HEK293 (cell line): Measurements from ENCODE around the gene DMAC2.
"Not testable (repeated sequence)": the region's sequence is repeated elsewhere in the genome, so short reads cannot be mapped to it uniquely, and the experiment has no call there.

Source experiments
- CTCF ChIA-PET: fragments of 350-600 bp; formaldehyde crosslinking; extraction: SDS; loops from one replicate; lab custom pipeline; 2021; ENCODE audit warnings: antibody characterized with exemption; lab: Yijun Ruan, JAX
- POLR2A ChIA-PET: fragments of 300-600 bp; formaldehyde crosslinking; extraction: SDS; loops from one replicate; lab custom pipeline; 2020; ENCODE audit warnings: antibody characterized with exemption, inconsistent platforms; lab: Yijun Ruan, JAX
- H3K27ac ChIP-seq: fragments of 200-500 bp; sonication (Bioruptor generic); 2 replicates; pipeline ENCODE4 v1.5.1; 2014; ENCODE audit warnings: low read depth, low read length, control low read depth, inconsistent platforms; ENCODE audit errors: extremely low read depth
- H3K36me3 ChIP-seq, 2 experiments: fragments of 200-500 bp in 1 of 2; sonication (Bioruptor generic) in 1 of 2; 1 replicate in 1 of 2; 2 replicates in 1 of 2; pipeline ENCODE4 v1.5.1; 2014 to 2017; ENCODE audit warnings: inconsistent platforms in 2 of 2, low read length in 2 of 2; ENCODE audit not compliant: control insufficient read depth in 2 of 2, insufficient read depth in 1 of 2
- H3K4me1 ChIP-seq: fragments of 200-500 bp; sonication (Bioruptor generic); 2 replicates; pipeline ENCODE4 v1.5.1; 2014; ENCODE audit warnings: mild to moderate bottlenecking, low read length, inconsistent platforms; ENCODE audit not compliant: control insufficient read depth, insufficient read depth
- H3K4me3 ChIP-seq: 2 replicates; pipeline ENCODE4 v1.5.1; 2011; ENCODE audit warnings: low read depth, mild to moderate bottlenecking, control low read depth, low read length, moderate library complexity
- H3K9me3 ChIP-seq: fragments of 200-500 bp; sonication (Bioruptor generic); 2 replicates; pipeline ENCODE4 v1.5.1; 2014; ENCODE audit warnings: low read depth, low read length, inconsistent platforms; ENCODE audit not compliant: control insufficient read depth, insufficient read depth
- KLF16 ChIP-seq: fragments of 450-650 bp; formaldehyde crosslinking; IDR thresholded peaks from 2 replicates; pipeline ENCODE4 v1.5.1; 2017; ENCODE audit warnings: missing biosample characterization, missing genetic modification characterization
- MEIS1 ChIP-seq: sonication (generic); formaldehyde crosslinking; IDR thresholded peaks from 2 replicates; pipeline ENCODE4 v1.8.1; 2022; ENCODE audit warnings: missing genetic modification reagents, mild to moderate bottlenecking, borderline replicate concordance
- RBAK ChIP-seq: fragments of 450-650 bp; formaldehyde crosslinking; IDR thresholded peaks from 2 replicates; pipeline ENCODE4 v1.5.1; 2016; ENCODE audit warnings: missing biosample characterization, missing genetic modification characterization
- TCF7L2 ChIP-seq: IDR thresholded peaks from 2 replicates; pipeline ENCODE4 v1.6.1; 2011; ENCODE audit warnings: low read depth, mild to moderate bottlenecking, inconsistent platforms, low read length, moderate library complexity, borderline replicate concordance
- ZBTB49 ChIP-seq: fragments of 450-650 bp; formaldehyde crosslinking; IDR thresholded peaks from 2 replicates; pipeline ENCODE4 v1.5.1; 2016; ENCODE audit warnings: missing biosample characterization, missing genetic modification characterization, low read depth
- ZIC2 ChIP-seq: fragments of 450-650 bp; formaldehyde crosslinking; IDR thresholded peaks from 2 replicates; pipeline ENCODE4 v1.5.1; 2016; ENCODE audit warnings: missing biosample characterization, missing genetic modification characterization
- ZNF223 ChIP-seq: fragments of 450-650 bp; formaldehyde crosslinking; IDR thresholded peaks from 2 replicates; pipeline ENCODE4 v1.5.1; 2016; ENCODE audit warnings: missing biosample characterization, missing genetic modification characterization
- ZNF23 ChIP-seq: fragments of 450-650 bp; formaldehyde crosslinking; IDR thresholded peaks from 2 replicates; pipeline ENCODE4 v1.5.1; 2016; ENCODE audit warnings: missing biosample characterization, missing genetic modification characterization, borderline replicate concordance
- ZNF324 ChIP-seq: fragments of 450-650 bp; formaldehyde crosslinking; IDR thresholded peaks from 2 replicates; pipeline ENCODE4 v1.5.1; 2016; ENCODE audit warnings: missing biosample characterization, missing genetic modification characterization
- ZNF366 ChIP-seq: fragments of 450-650 bp; formaldehyde crosslinking; conservative IDR thresholded peaks from 2 replicates; pipeline ENCODE4 v1.5.1; 2016; ENCODE audit warnings: missing biosample characterization, missing genetic modification characterization
- ZNF548 ChIP-seq: fragments of 450-650 bp; formaldehyde crosslinking; IDR thresholded peaks from 2 replicates; pipeline ENCODE4 v1.5.1; 2016; ENCODE audit warnings: missing biosample characterization, missing genetic modification characterization
- ZNF610 ChIP-seq: fragments of 450-650 bp; formaldehyde crosslinking; IDR thresholded peaks from 2 replicates; pipeline ENCODE4 v1.5.1; 2016; ENCODE audit warnings: missing biosample characterization, missing genetic modification characterization, borderline replicate concordance
- ZNF658 ChIP-seq: fragments of 450-650 bp; formaldehyde crosslinking; IDR thresholded peaks from 2 replicates; pipeline ENCODE4; 2016; ENCODE audit warnings: missing biosample characterization, missing genetic modification characterization
- ZNF670 ChIP-seq: fragments of 450-650 bp; formaldehyde crosslinking; IDR thresholded peaks from 2 replicates; pipeline ENCODE4 v1.5.1; 2016; ENCODE audit warnings: missing biosample characterization, missing genetic modification characterization, low read depth
- TF ChIP-seq, protein P1 (sequence below): fragments of 450-650 bp; formaldehyde crosslinking; IDR thresholded peaks from 2 replicates; pipeline ENCODE4 v1.5.1; 2016; ENCODE audit warnings: missing biosample characterization, missing genetic modification characterization
- TF ChIP-seq, protein P2 (sequence below): fragments of 450-650 bp; formaldehyde crosslinking; IDR thresholded peaks from 2 replicates; pipeline ENCODE4 v1.5.1; 2016; ENCODE audit warnings: missing biosample characterization, missing genetic modification characterization
- TF ChIP-seq, protein P3 (sequence below): fragments of 450-650 bp; formaldehyde crosslinking; IDR thresholded peaks from 2 replicates; pipeline ENCODE4; 2016; ENCODE audit warnings: missing biosample characterization, missing genetic modification characterization

The DMAC2 gene

GRCh38 chr19:41437944-41438574, 1.7 kb downstream of the DMAC2 start:
- ChIA-PET POLR2A (interaction anchor here (1.0 to 2.3 kb wide), 3 partner anchors 10 to 74 kb away, joined by 3 to 36 read pairs (median 26); partner anchors contain the start of genes B3GNT8 and B9D2), CTCF (interaction anchor here (0.6 to 3.9 kb wide), 8 partner anchors 11 to 156 kb away, joined by 3 to 69 read pairs (median 4); no protein-coding TSS in a partner anchor)
- Histone ChIP-seq H3K27ac (no peak overlapping the region; the same call in 1 of the 2 replicates), H3K4me1 (peaks cover 4% of the 10 kb centered on the region; the same call in 1 of the 2 replicates), H3K36me3 (peaks cover 16% of the 10 kb centered on the region in 2 experiments; a peak in 2 of 3 replicates), H3K9me3 (no peaks in the 10 kb centered on the region)
- TF ChIP-seq, protein P1, sequence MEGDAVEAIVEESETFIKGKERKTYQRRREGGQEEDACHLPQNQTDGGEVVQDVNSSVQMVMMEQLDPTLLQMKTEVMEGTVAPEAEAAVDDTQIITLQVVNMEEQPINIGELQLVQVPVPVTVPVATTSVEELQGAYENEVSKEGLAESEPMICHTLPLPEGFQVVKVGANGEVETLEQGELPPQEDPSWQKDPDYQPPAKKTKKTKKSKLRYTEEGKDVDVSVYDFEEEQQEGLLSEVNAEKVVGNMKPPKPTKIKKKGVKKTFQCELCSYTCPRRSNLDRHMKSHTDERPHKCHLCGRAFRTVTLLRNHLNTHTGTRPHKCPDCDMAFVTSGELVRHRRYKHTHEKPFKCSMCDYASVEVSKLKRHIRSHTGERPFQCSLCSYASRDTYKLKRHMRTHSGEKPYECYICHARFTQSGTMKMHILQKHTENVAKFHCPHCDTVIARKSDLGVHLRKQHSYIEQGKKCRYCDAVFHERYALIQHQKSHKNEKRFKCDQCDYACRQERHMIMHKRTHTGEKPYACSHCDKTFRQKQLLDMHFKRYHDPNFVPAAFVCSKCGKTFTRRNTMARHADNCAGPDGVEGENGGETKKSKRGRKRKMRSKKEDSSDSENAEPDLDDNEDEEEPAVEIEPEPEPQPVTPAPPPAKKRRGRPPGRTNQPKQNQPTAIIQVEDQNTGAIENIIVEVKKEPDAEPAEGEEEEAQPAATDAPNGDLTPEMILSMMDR (tag by site-specific recombination) = 0 out of 2 replicates have a peak, but pooled peaks have one; percentile 24
- TF ChIP-seq, protein P2, sequence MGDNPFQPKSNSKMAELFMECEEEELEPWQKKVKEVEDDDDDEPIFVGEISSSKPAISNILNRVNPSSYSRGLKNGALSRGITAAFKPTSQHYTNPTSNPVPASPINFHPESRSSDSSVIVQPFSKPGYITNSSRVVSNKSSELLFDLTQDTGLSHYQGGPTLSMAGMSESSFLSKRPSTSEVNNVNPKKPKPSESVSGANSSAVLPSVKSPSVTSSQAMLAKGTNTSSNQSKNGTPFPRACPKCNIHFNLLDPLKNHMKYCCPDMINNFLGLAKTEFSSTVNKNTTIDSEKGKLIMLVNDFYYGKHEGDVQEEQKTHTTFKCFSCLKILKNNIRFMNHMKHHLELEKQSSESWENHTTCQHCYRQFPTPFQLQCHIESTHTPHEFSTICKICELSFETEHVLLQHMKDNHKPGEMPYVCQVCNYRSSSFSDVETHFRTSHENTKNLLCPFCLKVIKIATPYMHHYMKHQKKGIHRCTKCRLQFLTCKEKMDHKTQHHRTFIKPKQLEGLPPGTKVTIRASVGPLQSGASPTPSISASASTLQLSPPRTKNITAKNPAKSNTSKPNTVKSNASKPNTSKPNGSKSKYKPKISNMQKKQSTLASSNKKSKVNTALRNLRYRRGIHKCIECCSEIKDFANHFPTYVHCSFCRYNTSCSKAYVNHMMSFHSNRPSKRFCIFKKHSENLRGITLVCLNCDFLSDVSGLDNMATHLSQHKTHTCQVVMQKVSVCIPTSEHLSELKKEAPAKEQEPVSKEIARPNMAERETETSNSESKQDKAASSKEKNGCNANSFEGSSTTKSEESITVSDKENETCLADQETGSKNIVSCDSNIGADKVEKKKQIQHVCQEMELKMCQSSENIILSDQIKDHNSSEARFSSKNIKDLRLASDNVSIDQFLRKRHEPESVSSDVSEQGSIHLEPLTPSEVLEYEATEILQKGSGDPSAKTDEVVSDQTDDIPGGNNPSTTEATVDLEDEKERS (tag by site-specific recombination) = no peak
- TF ChIP-seq, all 188 proteins: peak for 1
- H3K4me3 ChIP-seq = no peak overlapping the region

DNA sequence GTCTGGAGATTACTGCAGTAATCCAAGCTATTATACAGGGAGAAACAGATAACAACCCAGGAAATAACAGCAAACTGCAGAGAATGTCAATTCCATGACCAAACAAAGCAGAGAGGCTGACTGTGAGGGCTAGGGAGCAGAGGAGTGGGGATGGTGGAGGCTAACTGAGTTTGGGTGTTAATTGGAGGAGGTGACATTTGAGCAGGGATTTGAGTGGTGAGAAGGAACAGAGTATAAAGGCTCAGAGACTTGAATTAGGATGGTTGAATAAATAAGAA, 3.1 kb downstream of the DMAC2 start:
- Histone ChIP-seq H3K4me3 (no peak overlapping the region), H3K9me3 (no peaks in the 10 kb centered on the region), H3K27ac (no peak overlapping the region), H3K36me3 (peaks cover 28 to 31% of the 10 kb centered on the region in 2 experiments; a peak in 2 of 3 replicates), H3K4me1 (peaks cover 4% of the 10 kb centered on the region; the same call in 1 of the 2 replicates)
- POLR2A ChIA-PET = interaction anchor here (1.1 kb wide), 1 partner anchor 58 kb away, joined by 3 read pairs; no protein-coding TSS in a partner anchor
- CTCF ChIA-PET = interaction anchor here (0.6 to 2.3 kb wide), 7 partner anchors 12 to 169 kb away, joined by 3 to 13 read pairs (median 4); no protein-coding TSS in a partner anchor
- TF ChIP-seq ZNF658 (tag by site-specific recombination) (no peak), ZNF610 (tag by site-specific recombination) (no peak), TCF7L2 (no peak), ZNF23 (tag by site-specific recombination) (no peak)

- Histone ChIP-seq H3K4me3 (no peak overlapping the region), H3K9me3 (no peaks in the 10 kb centered on the region), H3K4me1 (peaks cover 4% of the 10 kb centered on the region; the same call in 1 of the 2 replicates), H3K27ac (no peak overlapping the region), H3K36me3 (peaks cover 28 to 36% of the 10 kb centered on the region in 2 experiments; a peak in 2 of 3 replicates)
- CTCF ChIA-PET = interaction anchor here (0.6 to 2.3 kb wide), 10 partner anchors 13 to 169 kb away, joined by 3 to 13 read pairs (median 4); no protein-coding TSS in a partner anchor
- POLR2A ChIA-PET = interaction anchor here (1.1 to 1.5 kb wide), 3 partner anchors 57 to 126 kb away, joined by 3 to 6 read pairs (median 3); partner anchors contain the start of genes B9D2 and CCDC97
- TF ChIP-seq ZNF366 (tag by site-specific recombination) (no peak), RBAK (no peak), ZIC2 (tag by site-specific recombination) (no peak), MEIS1 (CRISPR knock-in tag) (no peak), ZNF548 (tag by site-specific recombination) (no peak), ZBTB49 (no peak), ZNF324 (tag by site-specific recombination) (no peak), KLF16 (tag by site-specific recombination) (no peak), ZNF223 (tag by site-specific recombination) (no peak), ZNF670 (tag by site-specific recombination) (no peak)
- TF ChIP-seq, protein P3, sequence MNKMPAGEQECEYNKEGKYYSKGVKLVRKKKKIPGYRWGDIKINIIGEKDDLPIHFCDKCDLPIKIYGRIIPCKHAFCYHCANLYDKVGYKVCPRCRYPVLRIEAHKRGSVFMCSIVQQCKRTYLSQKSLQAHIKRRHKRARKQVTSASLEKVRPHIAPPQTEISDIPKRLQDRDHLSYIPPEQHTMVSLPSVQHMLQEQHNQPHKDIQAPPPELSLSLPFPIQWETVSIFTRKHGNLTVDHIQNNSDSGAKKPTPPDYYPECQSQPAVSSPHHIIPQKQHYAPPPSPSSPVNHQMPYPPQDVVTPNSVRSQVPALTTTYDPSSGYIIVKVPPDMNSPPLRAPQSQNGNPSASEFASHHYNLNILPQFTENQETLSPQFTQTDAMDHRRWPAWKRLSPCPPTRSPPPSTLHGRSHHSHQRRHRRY (tag by site-specific recombination) = no peak
Observed at GRCh38 chr19:41435936-41436673, 3.6 kb downstream of the DMAC2 start.

DNA sequence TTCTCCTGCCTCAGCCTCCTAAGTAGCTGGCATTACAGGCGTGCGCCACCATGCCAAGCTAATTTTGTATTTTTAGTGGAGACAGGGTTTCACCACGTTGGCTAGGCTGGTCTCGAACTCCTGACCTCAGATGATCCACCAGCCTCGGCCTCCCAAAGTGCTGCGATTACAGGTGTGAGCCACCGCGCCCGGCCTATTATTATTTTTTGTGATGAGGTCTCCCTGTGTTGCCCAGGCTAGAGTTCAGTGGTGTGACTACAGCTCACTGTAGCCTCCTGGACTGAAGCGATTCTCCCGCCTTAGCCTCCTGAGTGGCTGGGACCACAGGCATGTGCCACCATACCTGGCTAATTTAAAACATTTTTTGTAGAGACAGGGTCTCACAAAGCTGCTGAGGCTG, 4.3 kb downstream of the DMAC2 start:
- H3K4me1 ChIP-seq, H3K4me3 ChIP-seq, H3K9me3 ChIP-seq, H3K27ac ChIP-seq: not testable (repeated sequence)
- peaks cover 28 to 43% of the 10 kb centered on the region in 2 experiments; a peak in 2 of 3 replicates for H3K36me3 ChIP-seq
- ChIA-PET CTCF (interaction anchor here (0.8 to 2.3 kb wide), 8 partner anchors 13 to 162 kb away, joined by 3 to 13 read pairs (median 4); no protein-coding TSS in a partner anchor), POLR2A (interaction anchor here (0.6 to 1.5 kb wide), 5 partner anchors 15 to 170 kb away, joined by 3 to 7 read pairs (median 3); partner anchors contain the start of genes B9D2 and CCDC97)
